Liver (tissue), 3 donors: ENCODE measurements around the gene NECTIN1.

Experiments used
- ATF3 ChIP-seq: IDR thresholded peaks from 2 replicates; pipeline ENCODE4 v1.6.1; 2016; ENCODE audit warnings: antibody characterized with exemption
- CTCF ChIP-seq: fragments of 150-350 bp; IDR thresholded peaks from 2 replicates; pipeline ENCODE4 v1.5.1; 2017; ENCODE audit warnings: improper control_type of control experiment, low read depth, low read length; ENCODE audit not compliant: missing input control
- JUND ChIP-seq, 2 donors: IDR thresholded peaks; 2 replicates each; pipeline ENCODE4 v1.6.1; 2016; ENCODE audit warnings: antibody characterized with exemption in 2 of 2
- MAX ChIP-seq: IDR thresholded peaks from 2 replicates; pipeline ENCODE4 v1.6.1; 2016; ENCODE audit warnings: antibody characterized with exemption
- REST ChIP-seq: IDR thresholded peaks from 2 replicates; pipeline ENCODE4 v1.6.1; 2016; ENCODE audit warnings: antibody characterized with exemption, mild to moderate bottlenecking
- RXRA ChIP-seq, 2 donors: IDR thresholded peaks; 2 replicates each; pipeline ENCODE4 v1.6.1; 2017 to 2018; ENCODE audit warnings: antibody characterized with exemption in 2 of 2, mild to moderate bottlenecking in 1 of 2
- SP1 ChIP-seq: IDR thresholded peaks from 2 replicates; pipeline ENCODE4 v1.6.1; 2018; ENCODE audit warnings: antibody characterized with exemption, mild to moderate bottlenecking
- TAF1 ChIP-seq: conservative IDR thresholded peaks from 2 replicates; pipeline ENCODE4 v1.6.1; 2016; ENCODE audit warnings: antibody characterized with exemption, mild to moderate bottlenecking
- YY1 ChIP-seq: IDR thresholded peaks from 2 replicates; pipeline ENCODE4 v1.6.1; 2016; ENCODE audit warnings: antibody characterized with exemption, mild to moderate bottlenecking
- ZBTB33 ChIP-seq: IDR thresholded peaks from 2 replicates; pipeline ENCODE4 v1.6.1; 2016; ENCODE audit warnings: antibody characterized with exemption
- donor health status: healthy.
- donor health status: healthy.

GRCh38 chr11:119720311-119720913 is 8.6 kb downstream of the NECTIN1 start:
- no peak for TF ChIP-seq CTCF
- no peak for TF ChIP-seq ZBTB33
- no peak for TF ChIP-seq SP1
- TF ChIP-seq MAX = no peak
- no peak for TF ChIP-seq YY1
- no peak for TF ChIP-seq RXRA (IDR thresholded peaks at IDR 0.05)
- TF ChIP-seq REST = no peak
- TF ChIP-seq ATF3 = no peak
- TF ChIP-seq TAF1 = no peak
- TF ChIP-seq JUND (IDR thresholded peaks at IDR 0.05) = no peak
